Activated T-helper 9 cell treated with anti-CD3 and anti-CD28 coated beads, Interleukin-2, amount 50 U/mL, for 16 hours (primary cell): ENCODE results near the gene CRLF2.
"Not testable (repeated sequence)": the region's sequence is repeated elsewhere in the genome, so short reads cannot be mapped to it uniquely, and the experiment has no call there.

ENCODE experiments used
- DNase-seq: peaks from one replicate; pipeline ENCODE4 v3.0.0-alpha.2; 2020; ENCODE audit warnings: low read depth

Gene CRLF2

GRCh38 chrX:1169189-1169588 is 43.3 kb downstream of the CRLF2 start:
- DNase-seq = no peak

GRCh38 chrX:1167918-1168481 is 44.4 kb downstream of the CRLF2 start:
- DNase-seq = no peak

- no peak for DNase-seq
Observed at GRCh38 chrX:1167466-1167865, 45.0 kb downstream of the CRLF2 start.

- DNase-seq = no peak
Observed at GRCh38 chrX:1165535-1166196, 46.8 kb downstream of the CRLF2 start.

GRCh38 chrX:1164322-1165288 is 47.8 kb downstream of the CRLF2 start:
- DNase-seq = no peak

- DNase-seq = no peak
Observed at GRCh38 chrX:1163231-1163630, 49.2 kb downstream of the CRLF2 start.

- no peak for DNase-seq
Observed at GRCh38 chrX:1162119-1162916, 50.1 kb downstream of the CRLF2 start.

- DNase-seq = no peak
Observed at GRCh38 chrX:1159548-1159947, 52.9 kb downstream of the CRLF2 start.

GRCh38 chrX:1156681-1157455 is 55.6 kb downstream of the CRLF2 start:
- DNase-seq = not testable (repeated sequence)

- no peak for DNase-seq
Observed at GRCh38 chrX:1153940-1154339, 58.5 kb downstream of the CRLF2 start.

GRCh38 chrX:1152090-1152489 is 60.4 kb downstream of the CRLF2 start:
- no peak for DNase-seq

- no peak for DNase-seq
Observed at GRCh38 chrX:1151378-1152077, 60.9 kb downstream of the CRLF2 start.

GRCh38 chrX:1150569-1151347 is 61.7 kb downstream of the CRLF2 start:
- DNase-seq = no peak

GRCh38 chrX:1147611-1148515 is 64.6 kb downstream of the CRLF2 start:
- no peak for DNase-seq

GRCh38 chrX:1144293-1144692 is 68.2 kb downstream of the CRLF2 start:
- DNase-seq = no peak
